ENCODE results near the gene PPFIBP1. TPM values are rescaled to one million over a fixed set of nuclear protein-coding genes. Genes with fewer than 3 reads are reported as not detected.

The PPFIBP1 gene
- total RNA-seq, 1 experiment from 2014 or later = 1.2 TPM

DNA sequence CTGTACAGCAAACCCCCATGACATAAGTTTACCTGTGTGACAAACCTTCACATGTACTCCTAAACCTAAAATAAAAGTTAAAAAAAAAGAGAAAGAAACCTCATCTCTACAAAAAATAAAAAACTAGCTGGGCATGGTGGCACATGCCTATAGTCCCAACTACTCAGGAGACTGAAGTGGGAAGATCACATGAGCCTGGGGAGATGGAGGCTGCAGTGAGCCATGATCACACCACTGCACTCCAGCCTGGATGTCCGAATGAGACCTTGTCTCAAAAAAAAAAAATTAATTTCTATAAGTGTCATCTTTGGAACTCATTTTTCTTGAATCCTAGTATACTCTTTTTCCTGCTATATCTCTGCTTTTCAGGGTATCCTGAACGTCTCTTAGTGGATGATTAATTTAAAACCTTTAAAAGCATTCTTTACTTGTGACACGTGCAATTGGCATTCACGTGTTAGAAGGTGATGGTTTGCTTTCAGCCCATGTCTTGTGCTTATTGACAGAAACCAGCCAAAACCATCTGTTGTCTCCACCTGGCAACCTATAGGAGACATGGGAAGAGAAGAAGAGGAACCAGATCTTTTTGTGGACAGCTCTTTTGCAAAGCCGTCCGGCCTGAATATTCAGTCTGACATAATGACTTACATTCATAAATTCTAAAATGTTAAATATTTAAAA is 30.6 kb upstream of the PPFIBP1 start:
- no peak overlapping the region for H3K9ac ChIP-seq (ENCODE audit: low read length)
- H3K36me3 ChIP-seq (ENCODE audit: insufficient read depth, low read length) = no peaks in the 10 kb centered on the region
- H2AFZ ChIP-seq (ENCODE audit: low read length) = no peak overlapping the region
- H3K27ac ChIP-seq (ENCODE audit: low read length) = no peak overlapping the region
- H3K4me2 ChIP-seq (ENCODE audit: low read depth, low read length, poor library complexity, severe bottlenecking) = no peak overlapping the region
- H3K27me3 ChIP-seq (ENCODE audit: low read length) = 0 out of 2 replicates have a peak, but pooled peaks cover 2% of the 10 kb centered on the region
- H3K9me3 ChIP-seq (ENCODE audit: low read length) = no peaks in the 10 kb centered on the region
- H4K20me1 ChIP-seq (ENCODE audit: insufficient read depth, low read depth, low read length) = no peaks in the 10 kb centered on the region
- no peaks in the 10 kb centered on the region for H3K4me1 ChIP-seq (ENCODE audit: low read length)
- H3K9me2 ChIP-seq (replicated peaks; ENCODE audit: insufficient read depth, low read length) = no peaks in the 10 kb centered on the region
- no peaks in the 10 kb centered on the region for H3K79me2 ChIP-seq (ENCODE audit: low read length)
- no peak overlapping the region for H3K4me3 ChIP-seq (ENCODE audit: low read length)
- DNase-seq = no peak

DNA sequence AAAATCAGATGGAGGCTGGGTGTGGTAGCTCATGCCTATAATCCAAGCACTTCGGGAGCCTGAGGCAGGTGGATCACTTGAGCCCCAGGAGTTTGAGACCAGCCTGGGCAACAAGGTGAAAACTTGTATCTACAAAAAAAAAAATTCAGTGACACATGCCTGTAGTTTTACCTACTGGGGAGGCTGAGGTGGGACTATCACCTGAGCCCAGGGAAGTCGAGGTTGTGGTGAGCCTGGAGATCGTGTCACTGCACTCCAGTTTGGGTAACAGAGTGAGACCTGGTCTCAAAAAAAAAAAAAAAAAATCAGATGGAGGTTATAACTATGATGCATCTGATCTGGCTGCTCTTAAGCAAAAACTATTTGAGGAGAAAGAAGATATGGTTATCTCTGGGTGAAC is 26.6 kb upstream of the PPFIBP1 start:
- H3K9me2 ChIP-seq (replicated peaks; ENCODE audit: insufficient read depth, low read length) = no peaks in the 10 kb centered on the region
- no peak overlapping the region for H2AFZ ChIP-seq (ENCODE audit: low read length)
- no peak overlapping the region for H3K4me2 ChIP-seq (ENCODE audit: low read depth, low read length, poor library complexity, severe bottlenecking)
- no peak overlapping the region for H3K27ac ChIP-seq (ENCODE audit: low read length)
- no peaks in the 10 kb centered on the region; the same call in 1 of the 2 replicates for H3K27me3 ChIP-seq (ENCODE audit: low read length)
- no peak overlapping the region for H3K9ac ChIP-seq (ENCODE audit: low read length)
- H3K4me1 ChIP-seq (ENCODE audit: low read length) = no peaks in the 10 kb centered on the region
- H3K4me3 ChIP-seq (ENCODE audit: low read length) = no peak overlapping the region
- no peaks in the 10 kb centered on the region for H3K36me3 ChIP-seq (ENCODE audit: insufficient read depth, low read length)
- no peak for DNase-seq
- H3K79me2 ChIP-seq (ENCODE audit: low read length) = no peaks in the 10 kb centered on the region
- H4K20me1 ChIP-seq (ENCODE audit: insufficient read depth, low read depth, low read length) = no peaks in the 10 kb centered on the region
- no peaks in the 10 kb centered on the region for H3K9me3 ChIP-seq (ENCODE audit: low read length)

DNA sequence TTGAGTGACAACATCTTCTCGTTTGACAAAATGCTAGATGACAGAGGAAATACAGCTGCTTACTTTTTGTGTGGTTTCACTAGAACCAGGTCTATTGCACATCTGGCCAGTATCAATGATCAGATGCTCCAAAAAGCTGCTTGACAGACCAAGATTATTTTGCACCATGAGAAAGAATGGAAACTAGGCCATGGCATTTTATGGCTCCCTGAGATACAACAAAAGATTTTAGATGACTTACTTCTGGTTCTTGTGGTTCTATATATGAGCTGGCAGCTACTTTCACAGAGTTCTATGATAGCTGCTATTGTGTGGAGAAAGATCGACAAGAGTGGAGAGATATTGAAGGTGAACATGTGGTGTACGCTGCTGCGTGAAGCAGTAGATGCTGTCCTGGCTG is 25.9 kb upstream of the PPFIBP1 start:
- Histone ChIP-seq H3K27me3 (ENCODE audit: low read length) (no peaks in the 10 kb centered on the region; the same call in 1 of the 2 replicates), H3K4me3 (ENCODE audit: low read length) (no peak overlapping the region), H3K4me2 (ENCODE audit: low read depth, low read length, poor library complexity, severe bottlenecking) (no peak overlapping the region), H3K9me3 (ENCODE audit: low read length) (no peaks in the 10 kb centered on the region), H3K27ac (ENCODE audit: low read length) (no peak overlapping the region), H2AFZ (ENCODE audit: low read length) (no peak overlapping the region), H3K9ac (ENCODE audit: low read length) (no peak overlapping the region), H4K20me1 (ENCODE audit: insufficient read depth, low read depth, low read length) (no peaks in the 10 kb centered on the region), H3K4me1 (ENCODE audit: low read length) (no peaks in the 10 kb centered on the region), H3K36me3 (ENCODE audit: insufficient read depth, low read length) (no peaks in the 10 kb centered on the region), H3K9me2 (replicated peaks; ENCODE audit: insufficient read depth, low read length) (no peaks in the 10 kb centered on the region), H3K79me2 (ENCODE audit: low read length) (no peaks in the 10 kb centered on the region)
- DNase-seq = no peak

- H3K79me2 ChIP-seq (ENCODE audit: low read length) = no peaks in the 10 kb centered on the region
- H3K4me1 ChIP-seq (ENCODE audit: low read length) = no peaks in the 10 kb centered on the region
- DNase-seq = no peak
- no peak overlapping the region for H2AFZ ChIP-seq (ENCODE audit: low read length)
- H4K20me1 ChIP-seq (ENCODE audit: insufficient read depth, low read depth, low read length) = no peaks in the 10 kb centered on the region
- no peak overlapping the region for H3K4me3 ChIP-seq (ENCODE audit: low read length)
- no peak overlapping the region for H3K27ac ChIP-seq (ENCODE audit: low read length)
- H3K27me3 ChIP-seq (ENCODE audit: low read length) = no peaks in the 10 kb centered on the region; the same call in 1 of the 2 replicates
- no peak overlapping the region for H3K9ac ChIP-seq (ENCODE audit: low read length)
- no peaks in the 10 kb centered on the region for H3K9me2 ChIP-seq (replicated peaks; ENCODE audit: insufficient read depth, low read length)
- H3K36me3 ChIP-seq (ENCODE audit: insufficient read depth, low read length) = no peaks in the 10 kb centered on the region
- H3K9me3 ChIP-seq (ENCODE audit: low read length) = no peaks in the 10 kb centered on the region
- no peak overlapping the region for H3K4me2 ChIP-seq (ENCODE audit: low read depth, low read length, poor library complexity, severe bottlenecking)
Measured at GRCh38 chr12:27498761-27499160, 25.2 kb upstream of the PPFIBP1 start.

- H3K27ac ChIP-seq (ENCODE audit: low read length) = no peak overlapping the region
- H3K36me3 ChIP-seq (ENCODE audit: insufficient read depth, low read length) = no peaks in the 10 kb centered on the region
- H3K9me2 ChIP-seq (replicated peaks; ENCODE audit: insufficient read depth, low read length) = no peaks in the 10 kb centered on the region
- no peaks in the 10 kb centered on the region for H3K4me1 ChIP-seq (ENCODE audit: low read length)
- H3K9me3 ChIP-seq (ENCODE audit: low read length) = no peaks in the 10 kb centered on the region
- H4K20me1 ChIP-seq (ENCODE audit: insufficient read depth, low read depth, low read length) = no peaks in the 10 kb centered on the region
- no peak for DNase-seq
- no peak overlapping the region for H3K9ac ChIP-seq (ENCODE audit: low read length)
- no peak overlapping the region for H2AFZ ChIP-seq (ENCODE audit: low read length)
- H3K4me3 ChIP-seq (ENCODE audit: low read length) = no peak overlapping the region
- no peaks in the 10 kb centered on the region for H3K79me2 ChIP-seq (ENCODE audit: low read length)
- H3K4me2 ChIP-seq (ENCODE audit: low read depth, low read length, poor library complexity, severe bottlenecking) = no peak overlapping the region
- H3K27me3 ChIP-seq (ENCODE audit: low read length) = no peaks in the 10 kb centered on the region; the same call in 1 of the 2 replicates
Measured at GRCh38 chr12:27499377-27499776, 24.6 kb upstream of the PPFIBP1 start.

GRCh38 chr12:27500546-27500945 is 23.5 kb upstream of the PPFIBP1 start:
- H3K79me2 ChIP-seq (ENCODE audit: low read length) = no peaks in the 10 kb centered on the region
- H3K36me3 ChIP-seq (ENCODE audit: insufficient read depth, low read length) = no peaks in the 10 kb centered on the region
- H3K4me1 ChIP-seq (ENCODE audit: low read length) = no peaks in the 10 kb centered on the region
- no peak overlapping the region for H3K4me3 ChIP-seq (ENCODE audit: low read length)
- no peak overlapping the region for H3K27ac ChIP-seq (ENCODE audit: low read length)
- no peak overlapping the region for H2AFZ ChIP-seq (ENCODE audit: low read length)
- H3K9me2 ChIP-seq (replicated peaks; ENCODE audit: insufficient read depth, low read length) = no peaks in the 10 kb centered on the region
- no peak overlapping the region for H3K9ac ChIP-seq (ENCODE audit: low read length)
- no peaks in the 10 kb centered on the region for H4K20me1 ChIP-seq (ENCODE audit: insufficient read depth, low read depth, low read length)
- no peaks in the 10 kb centered on the region; the same call in 1 of the 2 replicates for H3K27me3 ChIP-seq (ENCODE audit: low read length)
- H3K4me2 ChIP-seq (ENCODE audit: low read depth, low read length, poor library complexity, severe bottlenecking) = no peak overlapping the region
- DNase-seq = no peak
- H3K9me3 ChIP-seq (ENCODE audit: low read length) = no peaks in the 10 kb centered on the region

DNA sequence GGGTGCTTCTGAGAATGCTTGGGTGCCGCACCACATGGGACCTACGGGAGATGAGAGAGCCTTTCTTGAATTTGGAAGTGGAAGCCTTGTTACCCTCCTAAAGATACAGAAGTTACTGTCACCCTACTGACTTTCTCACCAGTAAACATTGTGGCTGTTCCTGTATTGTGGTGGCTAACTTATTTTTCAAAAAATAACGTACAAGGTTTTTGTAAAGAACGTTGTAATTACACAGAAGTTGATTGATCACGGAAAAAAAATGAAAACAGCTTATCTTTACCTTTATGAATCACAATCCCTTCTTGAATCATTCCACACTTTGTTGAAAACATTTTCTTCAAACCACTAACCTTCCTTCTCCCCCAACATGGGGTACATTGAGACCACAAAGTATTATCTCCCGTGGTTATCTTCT is 22.0 kb upstream of the PPFIBP1 start:
- Histone ChIP-seq H3K9me2 (replicated peaks; ENCODE audit: insufficient read depth, low read length) (no peaks in the 10 kb centered on the region), H3K9ac (ENCODE audit: low read length) (no peak overlapping the region), H3K4me2 (ENCODE audit: low read depth, low read length, poor library complexity, severe bottlenecking) (no peak overlapping the region), H3K36me3 (ENCODE audit: insufficient read depth, low read length) (no peaks in the 10 kb centered on the region), H3K9me3 (ENCODE audit: low read length) (no peaks in the 10 kb centered on the region), H3K79me2 (ENCODE audit: low read length) (no peaks in the 10 kb centered on the region), H4K20me1 (ENCODE audit: insufficient read depth, low read depth, low read length) (no peaks in the 10 kb centered on the region), H3K4me3 (ENCODE audit: low read length) (no peak overlapping the region), H3K27me3 (ENCODE audit: low read length) (no peaks in the 10 kb centered on the region; the same call in 1 of the 2 replicates), H3K4me1 (ENCODE audit: low read length) (no peaks in the 10 kb centered on the region), H3K27ac (ENCODE audit: low read length) (no peak overlapping the region), H2AFZ (ENCODE audit: low read length) (no peak overlapping the region)
- no peak for DNase-seq

- H3K27me3 ChIP-seq (ENCODE audit: low read length) = no peaks in the 10 kb centered on the region
- H3K79me2 ChIP-seq (ENCODE audit: low read length) = no peaks in the 10 kb centered on the region
- DNase-seq = no peak
- no peak overlapping the region for H3K27ac ChIP-seq (ENCODE audit: low read length)
- no peak overlapping the region for H3K4me3 ChIP-seq (ENCODE audit: low read length)
- no peaks in the 10 kb centered on the region for H3K9me3 ChIP-seq (ENCODE audit: low read length)
- H3K9me2 ChIP-seq (replicated peaks; ENCODE audit: insufficient read depth, low read length) = no peaks in the 10 kb centered on the region
- H3K4me2 ChIP-seq (ENCODE audit: low read depth, low read length, poor library complexity, severe bottlenecking) = no peak overlapping the region
- no peaks in the 10 kb centered on the region for H3K4me1 ChIP-seq (ENCODE audit: low read length)
- no peak overlapping the region for H2AFZ ChIP-seq (ENCODE audit: low read length)
- H4K20me1 ChIP-seq (ENCODE audit: insufficient read depth, low read depth, low read length) = no peaks in the 10 kb centered on the region
- H3K9ac ChIP-seq (ENCODE audit: low read length) = no peak overlapping the region
- H3K36me3 ChIP-seq (ENCODE audit: insufficient read depth, low read length) = no peaks in the 10 kb centered on the region
Measured at GRCh38 chr12:27504507-27504906, 19.5 kb upstream of the PPFIBP1 start.
